Vagina (tissue), 2 donors: Measurements from ENCODE around the gene NYAP1. TPM values are rescaled to one million over a fixed set of nuclear protein-coding genes. Genes with fewer than 3 reads are reported as not detected.
"Not testable (repeated sequence)": the region's sequence is repeated elsewhere in the genome, so short reads cannot be mapped to it uniquely, and the experiment has no call there.

Experiments
- DNase-seq, 2 donors: peaks; one replicate each; pipeline ENCODE4 v3.0.0-alpha.2; 2017; ENCODE audit errors: extremely low spot score in 2 of 2
- H3K27ac ChIP-seq: fragments of 200-600 bp; sonication (generic); one replicate; pipeline ENCODE4 v1.5.1; 2019
- H3K27me3 ChIP-seq: fragments of 200-600 bp; sonication (generic); one replicate; pipeline ENCODE4 v1.5.1; 2019
- H3K36me3 ChIP-seq, 2 donors: fragments of 200-600 bp; sonication (generic); one replicate each; pipeline ENCODE4 v1.5.1; 2017 to 2019
- H3K4me1 ChIP-seq: fragments of 200-600 bp; sonication (generic); one replicate; pipeline ENCODE4 v1.5.1; 2019
- H3K4me3 ChIP-seq, 2 donors: fragments of 200-600 bp; sonication (generic); 1 replicate in 1 of 2; 2 replicates in 1 of 2; pipeline ENCODE4 v1.5.1; 2016 to 2019
- H3K9me3 ChIP-seq: fragments of 200-600 bp; sonication (generic); one replicate; pipeline ENCODE4 v1.5.1; 2019
- POLR2A ChIP-seq, 2 donors: fragments of 450-650 bp; IDR thresholded peaks; one replicate each; pipeline ENCODE4 v1.6.1; 2017; ENCODE audit warnings: antibody characterized with exemption in 2 of 2, mild to moderate bottlenecking in 2 of 2, moderate library complexity in 2 of 2
- POLR2AphosphoS5 ChIP-seq, 2 donors: sonication (generic); formaldehyde crosslinking; IDR thresholded peaks; one replicate each; pipeline ENCODE4 v1.9.0; 2017; ENCODE audit warnings: antibody characterized with exemption in 2 of 2, mild to moderate bottlenecking in 2 of 2, low read depth in 1 of 2; ENCODE audit not compliant: insufficient read depth in 1 of 2
- intact Hi-C: fragments of 100-400 bp; cut with DNase I; formaldehyde crosslinking; loops from one replicate; pipeline ENCODE4 v1.15.1; 2023
- total RNA-seq: library from RNA; depleted of rRNA; stranded (reverse); fragments of >200 nt; gene quantifications from one replicate; pipeline ENCODE4 v1.2.3, GENCODE V29; 2016
- TF ChIP-seq, protein P1 (sequence below), 3 experiments: fragments of 450-650 bp in 2 of 3; fragments of 200-600 bp in 1 of 3; sonication (generic) in 1 of 3; IDR thresholded peaks; one replicate each; pipeline ENCODE4 v1.5.1; 2017 to 2019; ENCODE audit warnings: antibody characterized with exemption in 3 of 3, mild to moderate bottlenecking in 2 of 3, moderate library complexity in 2 of 3

NYAP1 gene
- total RNA-seq, 1 donor from 2014 or later, result 3.9 TPM

DNA sequence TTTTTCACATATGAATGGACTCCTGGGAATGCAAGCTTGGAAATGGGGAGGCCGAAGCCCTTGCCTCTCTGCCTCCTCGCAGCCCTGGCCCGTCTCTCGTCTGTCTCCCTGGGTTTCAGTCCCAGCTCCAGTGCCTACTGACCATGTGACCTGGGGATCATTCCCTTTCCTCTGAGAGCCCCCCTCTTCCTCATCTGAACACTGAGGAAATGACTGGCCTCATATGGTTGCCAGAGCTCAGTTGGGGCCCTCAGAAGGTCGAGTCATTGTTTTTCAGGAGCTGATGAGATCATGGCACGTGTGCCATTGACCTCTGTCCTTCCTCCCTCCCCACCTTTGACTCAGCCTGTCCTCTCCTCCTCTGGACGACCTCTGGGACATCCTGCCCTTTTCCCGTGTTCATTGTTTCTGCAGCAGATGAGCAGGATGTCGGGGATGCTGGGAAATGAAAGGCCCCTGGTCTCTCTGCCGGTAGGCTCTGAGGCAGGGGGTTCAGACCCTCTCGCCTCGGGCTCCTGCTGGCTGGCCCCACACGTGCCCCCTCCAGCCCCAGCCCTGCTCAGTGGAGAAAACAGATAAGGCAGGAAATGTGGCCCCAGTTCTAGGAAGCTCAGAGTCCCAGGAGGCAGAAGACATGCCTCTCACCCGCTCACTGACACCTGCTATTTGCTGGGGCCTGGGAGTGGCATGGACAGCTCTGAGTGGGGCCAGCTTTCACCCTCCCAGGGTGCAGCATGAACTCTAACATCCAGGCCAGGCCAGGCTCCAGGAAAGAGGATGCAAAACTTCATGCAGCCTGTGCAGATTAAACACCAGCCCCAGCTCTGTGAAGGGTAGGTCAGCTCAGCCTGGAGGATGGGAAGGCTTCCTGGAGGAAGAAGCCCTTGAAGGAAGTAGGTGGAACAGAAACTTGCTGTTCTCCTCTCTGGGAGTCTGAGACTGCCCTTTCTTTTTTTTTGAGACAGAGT is 39.1 kb upstream of the NYAP1 start:
- Histone ChIP-seq H3K27ac (peak overlapping the region; percentile 38), H3K27me3 (no peaks in the 10 kb centered on the region), H3K4me3 (no peak overlapping the region), H3K4me1 (peaks cover 5% of the 10 kb centered on the region), H3K9me3 (no peaks in the 10 kb centered on the region), H3K36me3 (no peaks in the 10 kb centered on the region)
- no peak for DNase-seq
- intact Hi-C loops, result no loop called here
- TF ChIP-seq POLR2A (IDR thresholded peaks at IDR 0.05) (no peak), POLR2AphosphoS5 (IDR thresholded peaks at IDR 0.05; ENCODE audit: insufficient read depth in 1 of 2, low read depth in 1 of 2) (peak; percentile 28 to 62)
- TF ChIP-seq, protein P1, sequence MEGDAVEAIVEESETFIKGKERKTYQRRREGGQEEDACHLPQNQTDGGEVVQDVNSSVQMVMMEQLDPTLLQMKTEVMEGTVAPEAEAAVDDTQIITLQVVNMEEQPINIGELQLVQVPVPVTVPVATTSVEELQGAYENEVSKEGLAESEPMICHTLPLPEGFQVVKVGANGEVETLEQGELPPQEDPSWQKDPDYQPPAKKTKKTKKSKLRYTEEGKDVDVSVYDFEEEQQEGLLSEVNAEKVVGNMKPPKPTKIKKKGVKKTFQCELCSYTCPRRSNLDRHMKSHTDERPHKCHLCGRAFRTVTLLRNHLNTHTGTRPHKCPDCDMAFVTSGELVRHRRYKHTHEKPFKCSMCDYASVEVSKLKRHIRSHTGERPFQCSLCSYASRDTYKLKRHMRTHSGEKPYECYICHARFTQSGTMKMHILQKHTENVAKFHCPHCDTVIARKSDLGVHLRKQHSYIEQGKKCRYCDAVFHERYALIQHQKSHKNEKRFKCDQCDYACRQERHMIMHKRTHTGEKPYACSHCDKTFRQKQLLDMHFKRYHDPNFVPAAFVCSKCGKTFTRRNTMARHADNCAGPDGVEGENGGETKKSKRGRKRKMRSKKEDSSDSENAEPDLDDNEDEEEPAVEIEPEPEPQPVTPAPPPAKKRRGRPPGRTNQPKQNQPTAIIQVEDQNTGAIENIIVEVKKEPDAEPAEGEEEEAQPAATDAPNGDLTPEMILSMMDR (IDR thresholded peaks at IDR 0.05), result no peak

DNA sequence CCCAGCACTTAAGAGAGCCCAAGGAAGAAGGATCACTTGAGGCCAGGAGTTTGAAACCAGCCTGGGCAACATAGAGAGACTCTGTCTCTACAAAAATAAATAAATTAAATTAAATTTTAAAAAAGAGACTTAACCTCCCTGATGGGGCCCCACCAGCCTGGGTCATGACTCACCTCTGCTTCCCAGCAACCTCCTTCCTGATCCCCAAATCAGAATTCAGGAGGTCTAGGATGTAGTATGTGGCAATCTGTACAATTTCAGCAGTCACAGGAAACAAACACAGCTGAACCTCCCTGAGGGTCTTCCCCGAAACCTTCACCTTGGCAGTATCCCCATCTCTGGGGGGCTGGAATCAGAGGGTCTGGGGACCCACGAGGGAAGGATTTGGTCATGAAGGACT is 37.7 kb upstream of the NYAP1 start:
- intact Hi-C loops, result no loop called here
- H3K9me3 ChIP-seq, result no peaks in the 10 kb centered on the region
- TF ChIP-seq POLR2AphosphoS5 (IDR thresholded peaks at IDR 0.05; ENCODE audit: insufficient read depth in 1 of 2, low read depth in 1 of 2) (no peak), POLR2A (IDR thresholded peaks at IDR 0.05) (no peak)
- TF ChIP-seq, protein P1 (IDR thresholded peaks at IDR 0.05), result no peak
- peaks cover 10% of the 10 kb centered on the region for H3K4me1 ChIP-seq
- H3K27ac ChIP-seq, result peak overlapping the region; percentile 38
- H3K4me3 ChIP-seq, result no peak overlapping the region
- no peaks in the 10 kb centered on the region for H3K36me3 ChIP-seq
- H3K27me3 ChIP-seq, result no peaks in the 10 kb centered on the region
- no peak for DNase-seq

DNA sequence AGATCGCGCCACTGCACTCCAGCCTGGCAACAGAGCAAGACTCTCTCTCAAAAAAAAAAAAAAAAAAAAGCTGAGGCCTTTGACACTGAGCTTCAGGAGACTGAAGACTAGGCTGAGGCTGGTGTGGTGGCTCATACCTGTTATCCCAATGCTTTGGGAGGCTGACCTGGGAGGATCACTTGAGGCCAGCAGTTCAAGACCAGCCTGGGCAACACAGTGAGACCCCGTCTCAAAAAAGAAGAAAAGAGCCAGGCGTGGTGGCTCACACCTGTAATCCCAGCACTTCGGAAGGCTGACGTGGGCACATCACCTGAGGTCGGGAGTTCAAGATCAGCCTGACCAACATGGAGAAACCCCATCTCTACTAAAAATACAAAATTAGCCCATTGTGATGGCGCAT is 36.4 kb upstream of the NYAP1 start:
- intact Hi-C loops, result not testable (repeated sequence)

DNA sequence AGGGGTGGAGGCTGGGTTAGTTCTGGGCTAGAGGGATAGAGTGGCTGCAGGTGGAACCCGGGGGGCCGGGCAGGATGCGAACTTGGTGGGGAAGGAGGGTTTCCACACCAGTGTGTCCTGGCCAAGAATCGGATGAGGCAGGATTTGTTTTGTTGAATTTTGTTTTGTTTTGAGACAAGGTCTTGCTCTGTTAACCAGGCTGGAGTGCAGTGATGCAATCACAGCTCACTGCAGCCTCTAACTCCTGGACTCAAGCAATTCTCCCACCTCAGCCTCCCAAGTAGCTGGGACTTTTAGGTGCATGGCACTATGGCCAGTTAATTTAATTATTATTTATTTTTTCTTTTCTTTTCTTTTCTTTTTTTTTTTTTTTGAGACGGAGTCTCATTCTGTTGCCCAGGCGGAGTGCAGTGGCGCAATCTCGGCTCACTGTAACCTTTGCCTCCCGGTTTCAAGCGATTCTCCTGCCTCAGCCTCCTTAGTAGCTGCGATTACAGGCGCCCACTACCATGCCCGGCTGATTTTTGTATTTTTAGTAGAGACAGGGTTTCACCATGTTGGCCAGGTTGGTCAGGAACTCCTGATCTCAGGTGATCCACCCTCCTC is 34.4 kb upstream of the NYAP1 start:
- Histone ChIP-seq H3K27ac (no peak overlapping the region), H3K4me1 (peaks cover 10% of the 10 kb centered on the region), H3K27me3 (no peaks in the 10 kb centered on the region), H3K4me3 (no peak overlapping the region), H3K36me3 (no peaks in the 10 kb centered on the region), H3K9me3 (no peaks in the 10 kb centered on the region)
- intact Hi-C loops, result no loop called here
- TF ChIP-seq POLR2A (IDR thresholded peaks at IDR 0.05) (no peak), POLR2AphosphoS5 (IDR thresholded peaks at IDR 0.05; ENCODE audit: insufficient read depth in 1 of 2, low read depth in 1 of 2) (no peak)
- TF ChIP-seq, protein P1 (IDR thresholded peaks at IDR 0.05), result no peak
- no peak for DNase-seq

More for the DNA sequence above, 36.4 kb upstream of the NYAP1 start:
- not testable (repeated sequence) for DNase-seq, H3K27ac ChIP-seq, H3K4me1 ChIP-seq, H3K27me3 ChIP-seq, H3K36me3 ChIP-seq, H3K4me3 ChIP-seq, H3K9me3 ChIP-seq

DNA sequence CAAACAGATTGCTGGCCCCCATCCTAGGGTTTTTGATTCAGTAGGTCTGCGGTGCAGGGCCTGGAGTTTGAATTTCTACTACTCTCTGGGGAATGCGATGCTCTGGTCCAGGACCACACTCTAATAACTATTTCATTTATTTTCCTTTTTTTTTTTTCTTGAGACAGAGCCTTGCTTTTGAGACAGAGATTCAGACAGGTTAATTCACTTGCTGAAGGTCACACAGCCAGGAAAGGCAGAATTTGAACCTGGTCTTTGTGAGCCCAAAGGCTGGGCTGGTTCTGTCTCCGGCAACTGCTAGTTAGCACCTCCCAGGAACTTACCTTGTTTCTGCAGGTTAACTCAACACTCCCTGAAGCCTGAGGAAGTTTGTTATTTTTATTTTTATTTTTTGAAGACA is 31.2 kb upstream of the NYAP1 start:
- intact Hi-C loops, result no loop called here
- Histone ChIP-seq H3K27me3 (no peaks in the 10 kb centered on the region), H3K9me3 (no peaks in the 10 kb centered on the region), H3K36me3 (no peaks in the 10 kb centered on the region), H3K4me1 (peaks cover 5% of the 10 kb centered on the region), H3K27ac (no peak overlapping the region), H3K4me3 (no peak overlapping the region)
- no peak for DNase-seq
- TF ChIP-seq POLR2A (IDR thresholded peaks at IDR 0.05) (no peak), POLR2AphosphoS5 (IDR thresholded peaks at IDR 0.05; ENCODE audit: insufficient read depth in 1 of 2, low read depth in 1 of 2) (no peak)
- TF ChIP-seq, protein P1 (IDR thresholded peaks at IDR 0.05), result no peak

DNA sequence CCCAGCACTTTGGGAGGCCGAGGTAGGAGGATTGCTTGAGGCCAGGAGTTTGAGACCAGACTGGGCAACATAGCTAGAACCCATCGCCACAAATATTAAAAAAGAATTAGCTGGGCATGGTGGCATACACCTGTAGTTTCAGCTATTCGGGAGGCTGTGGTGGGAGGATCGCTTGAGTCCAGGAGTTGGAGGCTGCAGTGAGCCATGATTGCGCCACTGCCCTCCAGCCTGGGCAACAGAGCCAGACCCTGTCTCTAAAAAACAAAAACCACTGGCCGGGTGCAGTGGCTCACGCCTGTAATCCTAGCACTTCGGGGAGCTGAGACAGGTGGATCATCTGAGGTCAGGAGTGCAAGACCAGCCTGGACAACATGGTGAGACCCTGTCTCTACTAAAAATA is 29.9 kb upstream of the NYAP1 start:
- DNase-seq, H3K27ac ChIP-seq, intact Hi-C loops, H3K9me3 ChIP-seq, H3K4me3 ChIP-seq, H3K4me1 ChIP-seq, H3K36me3 ChIP-seq, H3K27me3 ChIP-seq: not testable (repeated sequence)
